BJ (cell line): ENCODE measurements around the gene UPP1. TPM values are rescaled to one million over a fixed set of nuclear protein-coding genes. Genes with fewer than 3 reads are reported as not detected.

ENCODE experiments used
- CTCF ChIA-PET: fragments of 350-600 bp; formaldehyde crosslinking; extraction: SDS; loops from one replicate; lab custom pipeline; 2021; ENCODE audit warnings: antibody characterized with exemption, inconsistent platforms; lab: Yijun Ruan, JAX
- POLR2A ChIA-PET: fragments of 300-600 bp; sonication (Branson Sonifier 250); formaldehyde crosslinking; extraction: SDS; loops from one replicate; lab custom pipeline; 2021; ENCODE audit warnings: antibody characterized with exemption; lab: Charles Lee
- DNase-seq: peaks from one replicate; pipeline ENCODE4 v3.0.0-alpha.2; 2011; ENCODE audit warnings: low read depth
- H3K27me3 ChIP-seq: 2 replicates; pipeline ENCODE4 v1.6.0; 2011; ENCODE audit warnings: low read length; ENCODE audit not compliant: control insufficient read depth, insufficient read depth
- H3K36me3 ChIP-seq: 2 replicates; pipeline ENCODE4 v1.5.1; 2011; ENCODE audit warnings: low read length; ENCODE audit not compliant: control insufficient read depth, insufficient read depth
- H3K4me3 ChIP-seq: 2 replicates; pipeline ENCODE4 v1.5.1; 2011; ENCODE audit warnings: low read depth, mild to moderate bottlenecking, control low read depth, low read length
- polyA plus RNA-seq: library from polyadenylated mRNA; depleted of rRNA; stranded (reverse); fragments of >200 nt; gene quantifications from 2 replicates; pipeline ENCODE4 v1.2.3, GENCODE V29; 2011
- TF ChIP-seq, protein P1 (sequence below): IDR thresholded peaks from 2 replicates; pipeline ENCODE4 v1.5.1; 2011; ENCODE audit warnings: low read depth, mild to moderate bottlenecking, control low read depth, inconsistent platforms, low read length, moderate library complexity; ENCODE audit not compliant: insufficient read depth

Gene UPP1
- polyA plus RNA-seq, 1 experiment = 25.1 TPM

DNA sequence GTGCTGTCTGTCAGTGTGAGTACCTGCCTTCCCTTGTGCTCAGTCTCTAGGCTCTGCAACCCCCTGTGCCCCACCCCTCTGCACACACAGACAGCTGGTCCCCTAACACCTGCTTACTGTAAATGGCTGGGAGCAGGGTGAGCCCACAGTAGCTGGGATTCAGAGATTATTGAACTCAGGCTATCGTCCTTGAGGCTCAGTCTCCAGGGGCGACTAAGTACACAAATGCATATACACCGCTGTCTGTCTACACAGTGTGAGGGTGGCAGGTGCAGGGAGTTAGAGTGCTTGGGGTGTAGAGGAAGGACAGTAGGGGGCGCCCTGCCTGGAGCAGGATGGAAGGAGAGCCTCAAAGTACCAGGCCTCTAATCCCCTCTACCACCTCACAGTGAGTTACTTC lies 12.9 kb downstream of the UPP1 start:
- Histone ChIP-seq H3K4me3 (no peak overlapping the region), H3K27me3 (no peaks in the 10 kb centered on the region), H3K36me3 (peaks cover 22% of the 10 kb centered on the region)
- CTCF ChIA-PET = interaction anchor here (1.3 to 4.5 kb wide), 4 partner anchors 8 to 133 kb away, joined by 3 to 32 read pairs (median 12); no protein-coding TSS in a partner anchor
- no peak for DNase-seq
- POLR2A ChIA-PET = no interaction called here
- TF ChIP-seq, protein P1, sequence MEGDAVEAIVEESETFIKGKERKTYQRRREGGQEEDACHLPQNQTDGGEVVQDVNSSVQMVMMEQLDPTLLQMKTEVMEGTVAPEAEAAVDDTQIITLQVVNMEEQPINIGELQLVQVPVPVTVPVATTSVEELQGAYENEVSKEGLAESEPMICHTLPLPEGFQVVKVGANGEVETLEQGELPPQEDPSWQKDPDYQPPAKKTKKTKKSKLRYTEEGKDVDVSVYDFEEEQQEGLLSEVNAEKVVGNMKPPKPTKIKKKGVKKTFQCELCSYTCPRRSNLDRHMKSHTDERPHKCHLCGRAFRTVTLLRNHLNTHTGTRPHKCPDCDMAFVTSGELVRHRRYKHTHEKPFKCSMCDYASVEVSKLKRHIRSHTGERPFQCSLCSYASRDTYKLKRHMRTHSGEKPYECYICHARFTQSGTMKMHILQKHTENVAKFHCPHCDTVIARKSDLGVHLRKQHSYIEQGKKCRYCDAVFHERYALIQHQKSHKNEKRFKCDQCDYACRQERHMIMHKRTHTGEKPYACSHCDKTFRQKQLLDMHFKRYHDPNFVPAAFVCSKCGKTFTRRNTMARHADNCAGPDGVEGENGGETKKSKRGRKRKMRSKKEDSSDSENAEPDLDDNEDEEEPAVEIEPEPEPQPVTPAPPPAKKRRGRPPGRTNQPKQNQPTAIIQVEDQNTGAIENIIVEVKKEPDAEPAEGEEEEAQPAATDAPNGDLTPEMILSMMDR = peak; percentile 22; the same call in 1 of the 2 replicates

GRCh38 chr7:48102530-48102929 lies 13.5 kb downstream of the UPP1 start:
- Histone ChIP-seq H3K27me3 (no peaks in the 10 kb centered on the region), H3K36me3 (peaks cover 27% of the 10 kb centered on the region), H3K4me3 (no peak overlapping the region)
- no peak for DNase-seq
- TF ChIP-seq, protein P1 = no peak
- POLR2A ChIA-PET = no interaction called here
- CTCF ChIA-PET = interaction anchor here (1.3 to 2.7 kb wide), 4 partner anchors 111 to 134 kb away, joined by 3 to 21 read pairs (median 4); no protein-coding TSS in a partner anchor

GRCh38 chr7:48105045-48105444 lies 16.0 kb downstream of the UPP1 start:
- H3K27me3 ChIP-seq = no peaks in the 10 kb centered on the region
- no peak overlapping the region for H3K4me3 ChIP-seq
- peaks cover 35% of the 10 kb centered on the region for H3K36me3 ChIP-seq
- ChIA-PET CTCF (interaction anchor here (1.0 to 8.4 kb wide), 4 partner anchors 12 to 113 kb away, joined by 3 to 112 read pairs (median 4); no protein-coding TSS in a partner anchor), POLR2A (no interaction called here)
- no peak for DNase-seq
- TF ChIP-seq, protein P1 = no peak

- TF ChIP-seq, protein P1 = no peak
Measured at GRCh38 chr7:48106906-48107659, 18.0 kb downstream of the UPP1 start.

DNA sequence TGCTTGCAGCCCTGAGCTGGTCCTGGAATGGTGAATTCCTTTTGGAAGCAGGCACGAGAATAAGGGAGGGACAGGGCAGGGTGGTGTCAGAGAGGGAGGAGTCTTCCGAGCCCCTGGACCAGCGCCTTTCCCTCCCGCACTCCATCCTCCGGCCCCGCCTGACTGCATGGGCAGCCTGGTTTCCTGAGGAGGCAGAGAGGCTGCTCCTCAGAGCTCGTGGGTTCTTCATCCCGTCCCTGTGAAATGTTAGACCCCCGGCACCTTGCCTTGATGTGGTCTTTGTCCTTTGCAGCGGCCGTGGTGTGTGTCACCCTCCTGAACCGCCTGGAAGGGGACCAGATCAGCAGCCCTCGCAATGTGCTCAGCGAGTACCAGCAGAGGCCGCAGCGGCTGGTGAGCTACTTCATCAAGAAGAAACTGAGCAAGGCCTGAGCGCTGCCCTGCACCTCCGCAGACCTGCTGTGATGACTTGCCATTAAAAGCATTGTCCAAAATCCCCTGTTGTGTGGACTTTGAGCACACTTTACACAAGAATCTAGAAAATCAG lies 18.9 kb downstream of the UPP1 start:
- DNase-seq = no peak
- Histone ChIP-seq H3K36me3 (peaks cover 24% of the 10 kb centered on the region), H3K27me3 (no peaks in the 10 kb centered on the region), H3K4me3 (no peak overlapping the region)
- POLR2A ChIA-PET = no interaction called here
- CTCF ChIA-PET = interaction anchor here (0.8 to 8.4 kb wide), 7 partner anchors 12 to 163 kb away, joined by 3 to 112 read pairs (median 35); no protein-coding TSS in a partner anchor
- TF ChIP-seq, protein P1 = no peak

More at GRCh38 chr7:48106906-48107659, 18.0 kb downstream of the UPP1 start:
- Histone ChIP-seq H3K4me3 (no peak overlapping the region), H3K36me3 (peaks cover 30% of the 10 kb centered on the region), H3K27me3 (no peaks in the 10 kb centered on the region)
- ChIA-PET CTCF (interaction anchor here (0.7 to 8.4 kb wide), 3 partner anchors 14 to 162 kb away, joined by 3 to 112 read pairs (median 45); no protein-coding TSS in a partner anchor), POLR2A (no interaction called here)
- DNase-seq = no peak
